K562 (cell line): ENCODE measurements around the gene CARD9. TPM values are rescaled to one million over a fixed set of nuclear protein-coding genes. Genes with fewer than 3 reads are reported as not detected.

Source experiments
- HCFC1 ChIP-seq: IDR thresholded peaks from 2 replicates; pipeline ENCODE4 v1.6.1; 2012; ENCODE audit warnings: low read depth, low read length, improper control_type of control experiment
- HDAC1 ChIP-seq, 2 experiments: fragments of 450-650 bp; IDR thresholded peaks; 2 replicates each; pipeline ENCODE4 v1.6.1; 2016 to 2017; ENCODE audit warnings: inconsistent platforms in 1 of 2, mild to moderate bottlenecking in 1 of 2, moderate library complexity in 1 of 2
- JUND ChIP-seq, 2 experiments: IDR thresholded peaks; 2 replicates in 1 of 2; 3 replicates in 1 of 2; pipeline ENCODE4 v1.6.1; 2011; ENCODE audit warnings: borderline replicate concordance in 2 of 2, low read depth in 2 of 2, low read length in 2 of 2, improper control_type of control experiment in 1 of 2, missing biosample characterization in 1 of 2, missing genetic modification characterization in 1 of 2, missing genetic modification reagents in 1 of 2
- MCM2 ChIP-seq: fragments of 450-650 bp; IDR thresholded peaks from 2 replicates; pipeline ENCODE4 v1.6.1; 2017; ENCODE audit warnings: low read depth, mild to moderate bottlenecking
- POU5F1 ChIP-seq: fragments of 150-350 bp; IDR thresholded peaks from 2 replicates; pipeline ENCODE4 v1.6.1; 2014; ENCODE audit warnings: borderline replicate concordance, low read length, low read depth, mild to moderate bottlenecking; ENCODE audit not compliant: partially characterized antibody
- RBBP5 ChIP-seq: fragments of 200-600 bp; sonication (generic); IDR thresholded peaks from 2 replicates; pipeline ENCODE4 v1.6.1; 2012; ENCODE audit warnings: borderline replicate concordance, mild to moderate bottlenecking, low read length, control low read depth, inconsistent platforms; ENCODE audit not compliant: insufficient read depth, poor library complexity, severe bottlenecking
- TBL1XR1 ChIP-seq, 2 experiments: IDR thresholded peaks; 2 replicates each; pipeline ENCODE4 v1.6.1; 2012; ENCODE audit warnings: improper control_type of control experiment in 2 of 2, low read length in 2 of 2, mild to moderate bottlenecking in 1 of 2
- YY1 ChIP-seq, 3 experiments: IDR thresholded peaks; 2 replicates each; pipeline ENCODE4 v1.6.1; 2011; ENCODE audit warnings: low read length in 2 of 3, mild to moderate bottlenecking in 2 of 3, moderate library complexity in 2 of 3, borderline replicate concordance in 1 of 3, control low read depth in 1 of 3, low read depth in 1 of 3; ENCODE audit not compliant: insufficient read depth in 3 of 3, insufficient replicate concordance in 2 of 3, control insufficient read depth in 1 of 3, insufficient read length in 1 of 3; ENCODE audit errors: extremely low read depth in 1 of 3
- polyA plus RNA-seq, 8 experiments: library from polyadenylated mRNA; depleted of rRNA in 4 of 8; stranded (reverse) in 5 of 8; unstranded in 3 of 8; fragments of >200 nt; fragmentation: Nextera tagmentation in 2 of 8; fragmentation: Illumina TruSeq in 1 of 8; extraction: Ambion mirVana in 2 of 8; extraction: Trizol in 1 of 8; gene quantifications; 2 replicates each; pipeline versions ENCODE4 v1.2.1 to v1.2.3, GENCODE V29; 2011 to 2014; ENCODE audit warnings: inconsistent platforms in 1 of 8, missing spikeins in 1 of 8
- total RNA-seq, 7 experiments: library from RNA; depleted of rRNA in 6 of 7; stranded (reverse); fragments of >200 nt in 6 of 7; fragmentation: Illumina TruSeq in 2 of 7; extraction: Trizol in 2 of 7; gene quantifications; 2 replicates each; pipeline versions ENCODE4 v1.2.1 to v1.2.3, GENCODE V29; 2011 to 2021; ENCODE audit warnings: low replicate concordance in 1 of 7
- TF ChIP-seq, protein P1 (sequence below), 2 experiments: fragments of 450-650 bp in 1 of 2; sonication (generic) in 1 of 2; formaldehyde crosslinking in 1 of 2; IDR thresholded peaks; 2 replicates each; pipeline versions ENCODE4 v1.7.1 to v1.9.0; 2016 to 2022; ENCODE audit warnings: inconsistent platforms in 1 of 2, mild to moderate bottlenecking in 1 of 2, missing genetic modification reagents in 1 of 2
- TF ChIP-seq, protein P2 (sequence below): sonication (generic); formaldehyde crosslinking; IDR thresholded peaks from 2 replicates; pipeline ENCODE4 v1.8.0; 2023; ENCODE audit warnings: mild to moderate bottlenecking, missing genetic modification reagents
- TF ChIP-seq, protein P3 (sequence below): fragments of 450-650 bp; IDR thresholded peaks from 2 replicates; pipeline ENCODE4 v1.6.1; 2014; ENCODE audit warnings: low read depth, mild to moderate bottlenecking, moderate library complexity, borderline replicate concordance

Gene CARD9
- total and polyA plus RNA-seq, 9 of the 15 experiments (the other 6 are each of a cell fraction or from before 2014, with no cell fraction given): 1.7 to 53.0 (median 9.7) TPM

DNA sequence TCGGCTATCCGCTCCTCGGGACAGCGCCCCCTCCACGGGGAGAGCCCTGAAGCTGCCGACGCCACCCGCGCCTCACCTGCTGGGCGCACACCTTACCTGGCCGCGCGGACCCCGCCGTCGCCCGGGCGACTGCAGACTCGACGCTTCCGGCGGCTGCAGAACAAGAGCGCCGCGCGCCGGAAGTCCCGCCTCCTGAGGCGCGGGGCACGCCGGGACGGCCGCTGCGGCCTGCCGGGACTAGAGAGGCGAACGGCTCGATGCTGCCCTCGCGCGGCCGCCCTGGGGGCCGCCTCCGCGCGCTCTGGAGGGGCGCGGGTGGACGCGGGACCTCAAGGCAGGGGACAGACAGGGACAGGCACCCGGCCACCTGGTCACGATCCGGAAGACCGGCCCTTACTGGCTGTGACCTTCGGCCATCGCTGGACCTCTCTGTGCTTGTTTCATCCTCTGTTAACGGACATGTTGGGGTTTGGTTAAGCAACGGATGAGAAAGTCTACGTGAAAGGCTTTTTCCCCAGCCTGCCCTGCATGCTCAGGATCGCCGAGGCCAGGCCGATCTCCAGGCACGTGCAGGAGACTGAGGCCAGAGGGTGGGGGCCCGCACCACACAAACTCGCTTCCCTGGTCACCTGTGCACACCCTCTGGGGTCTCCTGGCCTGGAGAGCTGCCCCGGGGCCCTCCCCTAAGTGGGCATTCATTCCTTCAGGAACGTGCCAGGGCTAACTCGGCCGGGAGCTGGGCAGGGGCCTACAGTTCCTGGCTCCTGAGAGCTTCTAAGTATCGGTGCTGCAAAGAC is 26.8 kb upstream of the CARD9 start, which contains the start of gene SNAPC4 (continued):
- TF ChIP-seq, protein P1, sequence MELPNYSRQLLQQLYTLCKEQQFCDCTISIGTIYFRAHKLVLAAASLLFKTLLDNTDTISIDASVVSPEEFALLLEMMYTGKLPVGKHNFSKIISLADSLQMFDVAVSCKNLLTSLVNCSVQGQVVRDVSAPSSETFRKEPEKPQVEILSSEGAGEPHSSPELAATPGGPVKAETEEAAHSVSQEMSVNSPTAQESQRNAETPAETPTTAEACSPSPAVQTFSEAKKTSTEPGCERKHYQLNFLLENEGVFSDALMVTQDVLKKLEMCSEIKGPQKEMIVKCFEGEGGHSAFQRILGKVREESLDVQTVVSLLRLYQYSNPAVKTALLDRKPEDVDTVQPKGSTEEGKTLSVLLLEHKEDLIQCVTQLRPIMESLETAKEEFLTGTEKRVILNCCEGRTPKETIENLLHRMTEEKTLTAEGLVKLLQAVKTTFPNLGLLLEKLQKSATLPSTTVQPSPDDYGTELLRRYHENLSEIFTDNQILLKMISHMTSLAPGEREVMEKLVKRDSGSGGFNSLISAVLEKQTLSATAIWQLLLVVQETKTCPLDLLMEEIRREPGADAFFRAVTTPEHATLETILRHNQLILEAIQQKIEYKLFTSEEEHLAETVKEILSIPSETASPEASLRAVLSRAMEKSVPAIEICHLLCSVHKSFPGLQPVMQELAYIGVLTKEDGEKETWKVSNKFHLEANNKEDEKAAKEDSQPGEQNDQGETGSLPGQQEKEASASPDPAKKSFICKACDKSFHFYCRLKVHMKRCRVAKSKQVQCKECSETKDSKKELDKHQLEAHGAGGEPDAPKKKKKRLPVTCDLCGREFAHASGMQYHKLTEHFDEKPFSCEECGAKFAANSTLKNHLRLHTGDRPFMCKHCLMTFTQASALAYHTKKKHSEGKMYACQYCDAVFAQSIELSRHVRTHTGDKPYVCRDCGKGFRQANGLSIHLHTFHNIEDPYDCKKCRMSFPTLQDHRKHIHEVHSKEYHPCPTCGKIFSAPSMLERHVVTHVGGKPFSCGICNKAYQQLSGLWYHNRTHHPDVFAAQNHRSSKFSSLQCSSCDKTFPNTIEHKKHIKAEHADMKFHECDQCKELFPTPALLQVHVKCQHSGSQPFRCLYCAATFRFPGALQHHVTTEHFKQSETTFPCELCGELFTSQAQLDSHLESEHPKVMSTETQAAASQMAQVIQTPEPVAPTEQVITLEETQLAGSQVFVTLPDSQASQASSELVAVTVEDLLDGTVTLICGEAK (IDR thresholded peaks at IDR 0.05): peak; percentile 93
- TF ChIP-seq, protein P1 (CRISPR knock-in tag; IDR thresholded peaks at IDR 0.05): no peak
- TF ChIP-seq RBBP5 (peak; percentile 93), TBL1XR1 (IDR thresholded peaks at IDR 0.05; ENCODE audit: low read length in 2 of 2) (0 out of 4 replicates have a peak, but pooled peaks of 1 of the 2 experiments have one; percentile 24), HDAC1 (IDR thresholded peaks at IDR 0.05) (peak in 1 of 2 experiments; percentile 77; a peak in 2 of 4 replicates), POU5F1 (peak; percentile 24), YY1 (IDR thresholded peaks at IDR 0.05; ENCODE audit: borderline replicate concordance in 1 of 3, control insufficient read depth in 1 of 3, extremely low read depth in 1 of 3, insufficient read depth in 3 of 3, insufficient read length in 1 of 3, insufficient replicate concordance in 2 of 3, low read depth in 1 of 3, low read length in 2 of 3) (peak in 2 of 3 experiments; percentile 55 to 74), HCFC1 (peak; percentile 79), MCM2 (no peak), JUND (IDR thresholded peaks at IDR 0.05; ENCODE audit: borderline replicate concordance, low read depth, low read length) (peak; percentile 56), JUND (tag; IDR thresholded peaks at IDR 0.05; ENCODE audit: borderline replicate concordance, low read depth, low read length) (no peak)
- TF ChIP-seq, protein P2, sequence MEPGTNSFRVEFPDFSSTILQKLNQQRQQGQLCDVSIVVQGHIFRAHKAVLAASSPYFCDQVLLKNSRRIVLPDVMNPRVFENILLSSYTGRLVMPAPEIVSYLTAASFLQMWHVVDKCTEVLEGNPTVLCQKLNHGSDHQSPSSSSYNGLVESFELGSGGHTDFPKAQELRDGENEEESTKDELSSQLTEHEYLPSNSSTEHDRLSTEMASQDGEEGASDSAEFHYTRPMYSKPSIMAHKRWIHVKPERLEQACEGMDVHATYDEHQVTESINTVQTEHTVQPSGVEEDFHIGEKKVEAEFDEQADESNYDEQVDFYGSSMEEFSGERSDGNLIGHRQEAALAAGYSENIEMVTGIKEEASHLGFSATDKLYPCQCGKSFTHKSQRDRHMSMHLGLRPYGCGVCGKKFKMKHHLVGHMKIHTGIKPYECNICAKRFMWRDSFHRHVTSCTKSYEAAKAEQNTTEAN (CRISPR knock-in tag): no peak
- TF ChIP-seq, protein P3, sequence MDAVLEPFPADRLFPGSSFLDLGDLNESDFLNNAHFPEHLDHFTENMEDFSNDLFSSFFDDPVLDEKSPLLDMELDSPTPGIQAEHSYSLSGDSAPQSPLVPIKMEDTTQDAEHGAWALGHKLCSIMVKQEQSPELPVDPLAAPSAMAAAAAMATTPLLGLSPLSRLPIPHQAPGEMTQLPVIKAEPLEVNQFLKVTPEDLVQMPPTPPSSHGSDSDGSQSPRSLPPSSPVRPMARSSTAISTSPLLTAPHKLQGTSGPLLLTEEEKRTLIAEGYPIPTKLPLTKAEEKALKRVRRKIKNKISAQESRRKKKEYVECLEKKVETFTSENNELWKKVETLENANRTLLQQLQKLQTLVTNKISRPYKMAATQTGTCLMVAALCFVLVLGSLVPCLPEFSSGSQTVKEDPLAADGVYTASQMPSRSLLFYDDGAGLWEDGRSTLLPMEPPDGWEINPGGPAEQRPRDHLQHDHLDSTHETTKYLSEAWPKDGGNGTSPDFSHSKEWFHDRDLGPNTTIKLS: peak; percentile 41; the same call in 1 of the 2 replicates
